NCI-H748 treated with DMSO at 0.1 percent for 48 hours (cell line): ENCODE data around the gene CDC37L1.
"Not testable (repeated sequence)": the region's sequence is repeated elsewhere in the genome, so short reads cannot be mapped to it uniquely, and the experiment has no call there.

Source experiments
- DNase-seq: peaks from one replicate; lab custom pipeline; 2025; lab: John Stamatoyannopoulos, UW

Gene CDC37L1

DNA sequence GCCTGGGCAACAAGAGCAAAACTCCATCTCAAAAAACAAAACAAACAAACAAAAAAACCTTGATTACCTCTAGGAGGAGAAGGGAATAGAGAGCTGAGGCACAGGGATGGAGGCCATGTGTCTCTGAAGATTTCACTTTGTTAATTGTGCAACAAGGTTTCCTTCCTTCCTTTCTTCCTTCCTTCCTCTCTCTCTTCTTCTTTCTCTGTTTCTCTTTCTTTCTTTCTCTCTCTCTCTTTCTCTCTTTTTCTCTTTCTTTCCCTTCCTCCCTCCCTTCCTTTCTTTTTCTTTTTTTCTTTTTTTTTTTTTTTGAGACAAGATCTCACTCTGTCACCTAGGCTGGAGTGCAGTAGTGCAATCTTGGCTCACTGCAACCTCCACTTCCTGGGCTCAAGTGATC is 75.2 kb downstream of the CDC37L1 start:
- DNase-seq = not testable (repeated sequence)

DNA sequence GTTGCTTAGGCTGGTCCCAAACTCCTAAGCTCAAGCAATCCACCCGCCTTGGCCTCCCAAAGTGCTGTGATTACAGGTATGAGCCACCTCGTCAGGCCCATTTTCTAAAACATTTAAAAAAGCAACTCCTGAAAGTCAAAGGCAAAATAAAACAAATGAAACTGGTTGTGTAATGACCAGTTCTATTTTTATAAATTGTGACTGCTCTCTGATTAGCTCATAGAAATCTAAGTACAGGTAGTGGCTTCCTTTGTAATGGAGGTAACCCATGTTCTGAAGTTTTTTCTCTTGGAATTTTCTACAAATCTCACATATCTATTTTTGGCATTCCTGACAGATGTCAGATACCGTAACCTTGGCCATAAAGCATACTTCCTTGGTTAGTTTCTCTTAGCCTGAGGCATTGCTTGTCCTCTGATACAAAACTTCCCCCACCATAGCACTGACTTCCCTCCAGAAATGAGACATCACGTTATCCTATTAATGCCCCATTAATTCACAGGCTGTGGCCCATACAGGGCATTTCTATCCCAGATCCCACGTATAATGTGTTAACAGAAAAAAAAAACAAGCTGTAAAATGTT is 75.7 kb downstream of the CDC37L1 start:
- no peak for DNase-seq

DNA sequence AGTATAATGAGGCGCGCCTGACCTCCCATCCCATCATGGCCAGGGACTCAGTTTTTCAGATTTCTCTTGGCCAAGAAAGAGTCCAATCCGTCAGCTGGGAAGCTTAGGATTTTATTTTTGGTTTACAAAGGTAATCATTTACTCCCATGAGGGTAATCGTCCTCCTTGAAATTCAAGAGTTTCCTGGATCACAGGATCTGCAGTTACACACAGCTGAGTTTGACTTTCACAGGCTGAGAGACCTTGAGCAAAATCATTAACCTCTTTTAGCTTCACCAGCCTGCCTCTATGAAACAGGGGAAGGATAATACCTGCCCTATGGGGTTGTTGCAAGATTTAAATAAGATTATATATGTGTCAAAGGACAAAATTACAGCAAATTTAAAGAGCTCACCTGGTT is 77.1 kb downstream of the CDC37L1 start:
- no peak for DNase-seq
